DOHH2 (cell line): ENCODE data around the gene CNTNAP2.

Experiments used
- CTCF ChIP-seq: fragments of 200-600 bp; sonication (generic); IDR thresholded peaks from one replicate; pipeline ENCODE4 v1.5.1; 2014; ENCODE audit warnings: antibody characterized with exemption, mild to moderate bottlenecking, low read depth, low read length; ENCODE audit not compliant: poor library complexity, severe bottlenecking
- EZH2phosphoT487 ChIP-seq: fragments of 200-600 bp; sonication (generic); IDR thresholded peaks from 2 replicates; pipeline ENCODE4 v1.6.1; 2017; ENCODE audit warnings: borderline replicate concordance, mild to moderate bottlenecking, antibody characterized with exemption, low read length, moderate library complexity, mixed read lengths

- no peak for TF ChIP-seq CTCF
- TF ChIP-seq EZH2phosphoT487: no peak
Observed at GRCh38 chr7:146805082-146805481, 688.5 kb downstream of the CNTNAP2 start.
